GM20000 (cell line): ENCODE data around the gene ZNF12.

Experiments used
- DNase-seq: peaks from one replicate; pipeline ENCODE4 v3.0.0; 2012; ENCODE audit warnings: low spot score
- TF ChIP-seq, protein P1 (sequence below): IDR thresholded peaks from 2 replicates; pipeline ENCODE4 v1.5.1; 2012; ENCODE audit warnings: mild to moderate bottlenecking, control low read depth; ENCODE audit errors: extremely low read depth, missing control alignments

ZNF12 gene

GRCh38 chr7:6658618-6659345, 48.0 kb downstream of the ZNF12 start:
- TF ChIP-seq, protein P1, sequence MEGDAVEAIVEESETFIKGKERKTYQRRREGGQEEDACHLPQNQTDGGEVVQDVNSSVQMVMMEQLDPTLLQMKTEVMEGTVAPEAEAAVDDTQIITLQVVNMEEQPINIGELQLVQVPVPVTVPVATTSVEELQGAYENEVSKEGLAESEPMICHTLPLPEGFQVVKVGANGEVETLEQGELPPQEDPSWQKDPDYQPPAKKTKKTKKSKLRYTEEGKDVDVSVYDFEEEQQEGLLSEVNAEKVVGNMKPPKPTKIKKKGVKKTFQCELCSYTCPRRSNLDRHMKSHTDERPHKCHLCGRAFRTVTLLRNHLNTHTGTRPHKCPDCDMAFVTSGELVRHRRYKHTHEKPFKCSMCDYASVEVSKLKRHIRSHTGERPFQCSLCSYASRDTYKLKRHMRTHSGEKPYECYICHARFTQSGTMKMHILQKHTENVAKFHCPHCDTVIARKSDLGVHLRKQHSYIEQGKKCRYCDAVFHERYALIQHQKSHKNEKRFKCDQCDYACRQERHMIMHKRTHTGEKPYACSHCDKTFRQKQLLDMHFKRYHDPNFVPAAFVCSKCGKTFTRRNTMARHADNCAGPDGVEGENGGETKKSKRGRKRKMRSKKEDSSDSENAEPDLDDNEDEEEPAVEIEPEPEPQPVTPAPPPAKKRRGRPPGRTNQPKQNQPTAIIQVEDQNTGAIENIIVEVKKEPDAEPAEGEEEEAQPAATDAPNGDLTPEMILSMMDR: no peak
- DNase-seq: peak; percentile 23

DNA sequence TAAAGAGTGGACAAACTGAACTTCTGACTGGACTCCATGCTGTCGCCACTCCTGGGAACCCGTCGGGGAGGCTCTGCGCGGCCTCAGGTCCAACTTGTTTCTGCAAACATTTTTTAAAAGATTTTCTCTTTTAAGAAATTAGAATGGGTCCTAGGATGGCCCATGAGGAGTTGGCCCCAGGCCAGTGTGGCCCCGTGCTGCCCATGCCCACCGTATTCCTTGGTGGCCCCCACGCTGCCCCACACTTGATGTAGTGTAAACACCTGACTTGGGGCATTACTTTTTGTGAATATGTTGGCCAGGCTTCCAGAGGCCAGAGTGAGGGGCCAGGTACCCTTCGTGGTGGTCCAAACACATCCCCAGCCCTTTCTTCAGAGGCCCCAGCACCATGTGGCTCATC, 50.3 kb downstream of the ZNF12 start:
- no peak for DNase-seq
- TF ChIP-seq, protein P1: no peak

DNA sequence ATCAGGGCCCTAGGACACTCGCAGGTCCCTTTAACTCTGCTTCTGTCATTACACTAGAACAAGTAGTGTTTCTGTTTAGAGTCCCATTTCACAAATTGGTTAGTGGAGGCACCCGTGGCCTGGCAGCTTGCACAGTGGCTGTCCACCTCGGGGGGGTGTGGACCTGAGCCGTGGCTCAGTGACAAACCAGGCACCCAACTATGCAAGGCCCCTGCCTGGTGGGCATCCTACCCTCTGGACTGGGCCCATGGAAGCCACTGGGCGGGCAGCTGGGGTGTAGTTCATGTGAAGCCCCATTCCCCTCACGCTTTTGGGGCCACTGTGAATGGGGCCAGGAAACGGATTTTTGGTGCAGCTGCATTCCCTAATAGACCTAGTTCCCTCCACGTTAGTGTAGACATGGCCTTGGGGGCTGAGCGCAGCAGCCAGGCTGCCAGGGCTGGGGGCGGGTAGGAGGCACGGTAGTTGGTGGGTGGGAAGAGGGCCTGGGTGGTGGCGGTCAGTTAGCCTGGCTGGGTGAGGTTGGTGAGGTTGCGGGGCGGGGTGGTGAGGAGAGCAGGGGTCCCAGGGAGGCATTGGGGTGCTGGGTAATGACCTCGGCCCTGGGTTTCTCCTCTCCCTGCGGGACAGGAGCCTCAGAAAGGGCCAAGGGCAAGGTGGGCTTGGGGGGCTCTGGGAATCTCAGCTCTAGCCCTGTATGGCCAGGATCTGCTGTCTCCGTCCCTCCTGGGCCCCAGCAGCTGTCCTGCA, 50.9 kb downstream of the ZNF12 start:
- DNase-seq: peak; percentile 22
- TF ChIP-seq, protein P1: no peak

DNA sequence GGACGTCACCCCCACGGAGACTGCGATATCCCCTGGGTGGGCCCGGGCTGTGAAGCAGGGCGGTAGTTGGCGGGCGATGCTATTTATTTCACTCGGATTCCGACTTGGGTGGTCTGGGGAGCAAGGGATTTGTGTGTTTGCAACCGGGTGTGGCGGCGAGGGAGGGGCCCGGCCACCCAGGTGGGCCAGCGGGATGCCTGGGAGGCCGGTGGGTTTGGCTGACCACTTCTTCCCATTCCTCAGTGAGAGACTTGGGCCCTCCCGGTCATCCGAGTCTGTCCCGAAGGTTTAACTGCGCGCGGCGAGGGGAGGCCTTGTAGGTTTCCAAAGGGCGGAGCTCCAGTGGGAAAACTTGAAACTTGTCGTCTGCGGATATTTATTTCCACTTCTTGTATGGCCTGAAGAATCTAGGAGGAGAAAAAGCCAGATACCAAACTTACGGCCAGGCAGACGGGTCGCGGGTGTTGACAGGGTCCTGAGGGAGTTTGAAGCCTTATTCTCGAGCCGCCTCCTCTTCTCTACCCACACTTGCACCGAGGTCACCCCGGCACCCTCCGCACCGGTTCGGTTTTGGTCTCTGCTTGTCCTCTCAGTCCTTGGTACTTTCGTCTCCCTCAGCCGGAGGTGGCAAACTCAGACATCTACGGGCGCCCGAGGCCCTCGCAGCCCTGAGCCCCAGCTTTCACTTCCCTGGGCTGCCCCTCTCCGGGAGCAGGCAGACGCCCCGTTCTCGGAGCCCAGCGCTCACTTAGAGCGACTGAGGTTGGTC, 51.7 kb downstream of the ZNF12 start:
- TF ChIP-seq, protein P1: no peak
- no peak for DNase-seq

- no peak for DNase-seq
- TF ChIP-seq, protein P1: no peak
Measured at GRCh38 chr7:6654113-6654841, 52.5 kb downstream of the ZNF12 start.

- no peak for DNase-seq
- TF ChIP-seq, protein P1: no peak
Measured at GRCh38 chr7:6653071-6654003, 53.4 kb downstream of the ZNF12 start.
